ENCODE results near the gene IRX6.

DNA sequence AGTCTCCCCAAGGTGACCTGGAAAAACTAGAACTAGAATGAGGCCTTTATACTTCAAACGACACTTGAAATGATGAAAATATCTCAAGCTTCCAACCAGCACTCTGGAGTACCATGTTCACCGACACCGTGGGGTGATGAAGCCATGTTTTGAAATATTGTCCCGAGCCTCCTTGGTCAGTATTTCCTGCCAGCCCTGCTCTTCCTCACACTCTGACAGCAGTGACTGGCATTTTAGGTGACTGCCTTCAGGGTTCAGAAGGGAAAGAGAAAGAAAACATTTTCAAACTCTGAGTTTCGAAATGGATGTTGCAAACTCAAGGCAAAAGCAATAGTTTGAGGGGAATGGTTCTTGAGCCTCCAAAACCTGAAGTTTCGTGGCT, 39.3 kb upstream of the IRX6 start:
- TF ChIP-seq CTCF (IDR thresholded peaks at IDR 0.05) (no peak), EZH2 (IDR thresholded peaks at IDR 0.05) (no peak)
